Right ventricle myocardium inferior (tissue), 1 donor: ENCODE measurements around the gene ZDBF2. TPM values are rescaled to one million over a fixed set of nuclear protein-coding genes. Genes with fewer than 3 reads are reported as not detected.
"Not testable (repeated sequence)": the region's sequence is repeated elsewhere in the genome, so short reads cannot be mapped to it uniquely, and the experiment has no call there.

Experiments used
- ATAC-seq: fragments of 200-7000 bp; cut with Tn5 transposase; one replicate; pipeline ENCODE4 v1.9.1; 2020; ENCODE audit warnings: mild to moderate bottlenecking, moderate library complexity
- DNase-seq: peaks from one replicate; pipeline ENCODE4 v3.0.0; 2021; ENCODE audit errors: missing footprints
- intact Hi-C: fragments of 100-400 bp; cut with DNase I; formaldehyde crosslinking; loops from one replicate; pipeline ENCODE4 v1.11.0; 2022
- total RNA-seq: library from RNA; stranded (reverse); fragmentation: NEBNext Ultra II Directional; extraction: Animal tissue kit (Norgen Biotek cat#: 25700); gene quantifications from one replicate; pipeline ENCODE4 v1.2.1, GENCODE V29; 2021
- donor health status: DM: no; HTN: yes; CAD: no; lungs with severe emphysema.

Gene ZDBF2
- total RNA-seq, 1 donor from 2014 or later = 7.0 TPM

DNA sequence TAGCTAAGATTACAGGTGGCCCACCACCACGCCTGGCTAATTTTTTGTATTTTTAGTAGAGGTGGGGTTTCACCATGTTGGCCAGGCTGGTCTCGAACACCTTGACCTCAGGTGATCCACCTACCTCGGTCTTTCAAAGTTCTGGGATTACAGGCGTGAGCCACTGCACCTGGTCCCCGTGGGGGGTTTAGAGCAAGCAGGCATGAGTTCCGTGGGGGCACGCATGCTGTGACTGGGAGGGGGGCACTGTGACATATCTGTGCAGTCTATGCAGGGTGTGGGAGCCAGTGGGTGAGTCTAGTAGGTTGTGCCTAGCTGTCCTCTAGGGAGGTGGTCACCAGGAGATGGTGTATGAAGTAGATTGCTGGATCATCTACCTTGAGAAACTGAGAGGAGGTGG, 16.6 kb upstream of the ZDBF2 start:
- intact Hi-C loops = no loop called here
- no peak for ATAC-seq
- no peak for DNase-seq

DNA sequence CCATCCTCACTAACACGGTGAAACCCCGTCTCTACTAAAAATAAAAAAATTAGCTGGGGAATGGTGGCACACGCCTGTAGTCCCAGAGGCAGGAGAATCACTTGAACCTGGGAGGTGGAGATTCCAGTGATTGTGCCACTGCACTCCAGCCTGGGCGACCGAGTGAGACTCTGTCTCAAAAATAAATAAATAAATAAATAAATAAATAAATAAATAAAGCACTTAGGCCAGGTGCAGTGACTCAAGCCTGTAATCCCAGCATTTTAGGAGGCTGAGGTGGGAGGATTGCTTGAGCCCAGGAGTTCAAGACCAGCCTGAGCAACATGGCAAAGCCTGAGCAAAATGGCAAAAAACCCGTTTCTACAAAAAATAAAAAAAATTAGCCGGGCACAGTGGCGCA, 15.8 kb upstream of the ZDBF2 start:
- DNase-seq, intact Hi-C loops, ATAC-seq: not testable (repeated sequence)

DNA sequence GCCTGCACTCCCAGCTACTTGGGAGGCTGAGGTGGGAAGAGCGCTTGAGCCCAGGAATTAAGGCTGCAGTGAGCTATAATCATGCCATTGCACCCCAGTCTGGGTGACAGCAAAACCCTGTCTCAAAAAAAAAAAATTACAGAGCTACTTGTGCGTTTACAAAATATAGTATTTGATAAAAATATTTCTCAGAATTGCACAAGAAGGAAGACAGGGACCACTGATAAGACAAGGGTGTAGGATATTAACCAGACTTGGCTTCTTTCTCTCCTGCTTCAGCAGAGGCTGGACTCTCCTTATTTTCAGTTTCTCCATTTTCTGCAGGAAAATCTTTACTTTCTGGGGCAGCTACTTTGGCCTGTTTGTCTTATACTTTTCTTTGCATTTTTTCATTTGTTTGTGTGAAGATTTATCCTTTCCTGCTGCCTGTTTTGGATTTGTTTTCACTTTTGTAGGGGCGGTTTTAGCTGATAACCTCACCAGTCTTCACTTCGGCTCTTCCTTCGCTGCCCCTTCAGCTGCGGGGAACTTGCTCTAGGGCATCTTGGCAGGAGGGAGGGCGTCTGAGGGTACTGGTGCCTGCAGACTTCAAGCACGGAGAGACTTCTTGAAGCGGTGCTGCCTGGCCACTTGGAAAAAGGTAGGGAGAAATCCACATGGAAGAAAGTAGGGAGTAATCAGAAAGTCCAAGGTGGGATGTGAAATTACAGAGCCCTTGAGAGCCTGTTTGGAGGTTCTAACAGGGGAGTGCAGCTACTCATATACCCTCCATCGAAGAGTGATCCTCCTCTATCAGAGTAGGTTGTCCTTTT, 14.9 kb upstream of the ZDBF2 start:
- DNase-seq (no peak), ATAC-seq (peak; percentile 34)
- intact Hi-C loops = loop anchor here (10.0 kb wide), 1 partner anchor 95 kb away; no protein-coding TSS in a partner anchor

DNA sequence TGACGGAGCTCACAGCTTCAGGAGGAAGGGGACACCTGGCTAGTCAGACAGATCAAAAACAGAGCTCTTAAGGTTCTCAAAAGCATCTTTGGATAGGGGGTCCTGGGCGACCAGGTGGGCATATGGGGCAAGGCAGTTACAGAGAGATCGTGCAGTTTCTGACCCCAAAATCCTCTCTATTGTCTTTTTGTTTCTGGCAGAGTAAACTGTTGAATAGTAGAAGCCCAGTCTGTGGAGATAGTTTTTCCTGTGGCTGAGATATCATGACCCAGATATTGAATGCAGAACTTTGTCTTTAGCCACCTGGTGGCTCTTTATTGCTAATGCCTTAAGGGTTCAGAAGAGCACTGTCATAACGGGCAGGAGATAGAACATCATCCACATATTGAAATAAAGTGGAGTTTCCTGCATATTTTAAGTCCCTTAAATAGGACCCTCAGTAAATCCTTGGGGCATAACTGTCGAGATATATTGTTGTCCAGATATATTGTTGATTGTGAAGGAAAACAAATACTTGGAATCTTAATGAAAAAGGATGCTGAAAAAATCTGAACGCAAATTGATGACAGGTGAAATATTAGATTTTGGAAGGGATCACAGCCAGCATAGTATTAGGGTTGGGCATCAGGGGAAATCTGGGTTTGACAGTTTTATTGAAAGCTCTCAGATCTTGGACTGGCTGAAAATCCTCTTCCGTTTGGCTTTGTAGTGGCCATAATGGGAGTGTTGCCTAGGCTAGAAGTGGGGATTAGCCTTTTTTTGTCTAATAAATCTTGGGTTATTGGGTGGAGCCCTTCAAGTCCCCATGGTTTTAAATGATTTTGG, 14.1 kb upstream of the ZDBF2 start:
- intact Hi-C loops = loop anchor here (10.0 kb wide), 1 partner anchor 96 kb away; no protein-coding TSS in a partner anchor
- DNase-seq (no peak), ATAC-seq (peak; percentile 72)

DNA sequence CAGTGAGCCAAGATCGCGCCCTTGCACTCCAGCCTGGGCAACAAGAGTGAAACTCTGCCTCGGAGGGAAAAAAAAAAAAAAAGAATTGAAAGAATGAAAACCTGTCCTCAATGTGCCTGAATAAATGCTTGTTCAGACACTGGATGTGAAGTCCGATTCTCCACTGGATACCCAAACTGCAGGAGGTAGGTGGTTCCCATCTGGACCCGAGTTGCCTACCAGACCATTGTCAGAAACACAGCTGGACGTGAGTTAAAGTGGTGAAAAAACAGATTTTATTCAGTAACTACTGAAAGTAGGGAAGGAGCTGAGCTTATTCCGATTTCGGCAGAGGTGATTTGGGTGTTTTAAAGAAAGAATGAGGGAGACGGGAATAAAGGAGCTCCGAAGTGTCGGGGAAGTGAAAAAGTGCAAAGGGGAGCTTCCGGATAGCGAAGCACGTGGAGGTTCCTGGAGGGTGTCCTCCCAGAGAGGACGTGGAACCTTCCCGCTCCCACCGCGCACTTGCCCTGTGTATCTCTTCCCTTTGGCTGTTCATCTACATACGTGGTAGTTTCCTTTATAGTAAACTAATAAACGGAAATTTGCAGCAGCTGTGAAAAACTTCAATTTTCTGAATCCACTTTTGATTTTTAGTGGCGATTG, 10.4 kb upstream of the ZDBF2 start:
- ATAC-seq = no peak
- intact Hi-C loops = loop anchor here (10.0 kb wide), 1 partner anchor 99 kb away; no protein-coding TSS in a partner anchor
- no peak for DNase-seq

DNA sequence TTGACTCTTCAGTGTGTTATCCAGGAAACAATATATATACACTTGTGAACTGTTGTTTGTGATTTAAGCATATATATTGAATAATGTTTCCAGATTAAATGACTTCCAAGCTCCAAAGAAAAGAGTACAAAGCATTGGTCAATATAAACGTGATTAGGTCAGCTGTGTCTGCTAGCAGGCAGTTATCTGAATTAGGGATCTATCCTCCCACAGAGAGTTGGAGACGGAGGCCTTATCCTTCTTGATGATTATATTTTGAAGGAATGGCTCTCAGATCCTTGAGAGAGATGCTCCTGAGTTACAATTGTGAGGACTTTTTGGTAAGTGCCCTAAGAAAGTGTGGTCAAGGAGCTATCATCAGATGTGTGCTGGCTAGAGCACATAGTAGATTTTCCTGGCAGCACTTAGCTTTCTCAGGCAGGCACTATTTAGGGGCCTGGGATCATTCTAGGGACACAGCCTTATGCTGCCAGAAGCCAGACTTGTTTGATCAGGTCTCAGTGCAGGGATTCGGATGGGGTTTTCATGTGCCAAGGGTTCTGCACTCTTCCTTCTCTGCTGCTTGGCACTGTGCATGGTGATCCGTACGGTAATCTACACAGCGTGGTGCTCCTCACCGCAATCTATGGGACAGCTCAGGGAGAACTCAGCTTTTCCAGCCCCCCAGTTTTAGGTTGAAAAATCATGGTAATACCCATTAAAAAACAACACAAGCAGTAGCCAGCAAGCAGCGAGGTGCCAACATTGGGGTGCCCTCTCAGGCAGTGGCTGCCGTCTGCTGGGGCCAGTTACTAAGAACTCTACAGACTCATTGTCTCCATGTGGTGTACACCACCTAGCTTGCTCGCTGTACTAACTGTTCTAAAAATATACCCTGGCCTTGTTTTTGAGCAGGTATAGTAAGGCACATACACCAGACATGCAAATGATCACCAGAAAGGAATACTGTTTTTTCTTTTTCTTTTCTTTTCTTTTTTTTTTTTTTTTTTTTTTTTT, 8.0 kb upstream of the ZDBF2 start:
- no peak for DNase-seq
- ATAC-seq = peak; percentile 20
- intact Hi-C loops = loop anchor here (10.0 kb wide), 1 partner anchor 102 kb away; no protein-coding TSS in a partner anchor

DNA sequence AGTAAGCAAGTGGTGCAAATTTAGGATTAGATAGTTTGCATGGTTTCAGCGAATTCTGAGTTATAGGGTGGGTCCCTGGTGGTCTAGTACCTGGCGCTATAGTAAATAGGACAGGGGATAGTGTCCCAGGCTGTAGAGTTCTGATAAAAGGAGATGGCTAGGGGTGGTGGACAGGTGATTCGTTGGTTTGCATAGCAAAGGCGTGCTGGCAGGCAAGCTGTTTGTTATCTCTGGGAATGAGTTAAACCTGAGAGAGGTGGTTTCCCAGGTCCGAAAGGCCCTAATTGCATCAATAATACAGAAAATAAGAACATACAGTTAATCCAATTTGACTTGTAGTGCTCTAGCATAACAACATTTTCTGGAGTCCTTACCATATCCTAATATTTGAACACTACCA, 6.9 kb upstream of the ZDBF2 start:
- ATAC-seq (no peak), DNase-seq (no peak)
- intact Hi-C loops = loop anchor here (10.0 kb wide), 1 partner anchor 103 kb away; no protein-coding TSS in a partner anchor

DNA sequence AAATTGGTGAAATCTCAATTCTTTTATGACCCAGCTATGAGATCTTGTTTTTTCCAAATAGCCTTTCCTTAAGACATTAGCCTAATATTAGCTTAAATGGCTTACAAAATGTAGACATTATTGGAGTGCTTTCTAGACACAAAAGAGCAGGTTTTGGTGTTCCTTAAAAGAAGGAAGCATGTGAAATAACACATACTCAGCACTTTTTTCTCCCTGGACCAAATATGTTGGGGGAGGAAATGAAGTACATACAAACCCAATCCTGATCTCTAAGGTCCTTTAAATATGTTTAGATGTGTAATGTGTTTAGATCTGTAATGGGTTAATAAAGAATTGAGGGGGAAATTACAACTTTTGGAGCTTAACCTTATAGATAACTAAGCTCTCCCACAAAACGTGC, 3.4 kb upstream of the ZDBF2 start:
- no peak for ATAC-seq
- DNase-seq = no peak
- intact Hi-C loops = no loop called here

DNA sequence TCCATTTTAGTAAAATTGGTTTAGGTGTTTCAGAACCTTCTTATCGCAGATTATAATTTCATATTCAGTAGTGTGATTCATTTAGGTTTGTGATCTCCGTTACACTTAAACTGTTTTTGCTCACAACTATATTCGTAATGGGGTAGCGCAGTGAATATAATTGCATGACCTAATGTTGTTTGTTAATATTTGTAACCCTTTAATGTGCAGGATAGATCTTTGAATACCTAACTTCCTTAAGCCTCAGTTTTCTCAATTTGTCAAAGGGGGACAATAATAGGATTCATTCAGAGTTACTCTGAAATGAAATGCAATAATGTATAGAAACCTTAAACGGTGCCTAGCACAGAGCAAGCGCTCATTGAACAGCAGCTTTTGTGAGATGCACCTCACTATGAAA, 558 bp upstream of the ZDBF2 start:
- intact Hi-C loops = no loop called here
- ATAC-seq (no peak), DNase-seq (no peak)

DNA sequence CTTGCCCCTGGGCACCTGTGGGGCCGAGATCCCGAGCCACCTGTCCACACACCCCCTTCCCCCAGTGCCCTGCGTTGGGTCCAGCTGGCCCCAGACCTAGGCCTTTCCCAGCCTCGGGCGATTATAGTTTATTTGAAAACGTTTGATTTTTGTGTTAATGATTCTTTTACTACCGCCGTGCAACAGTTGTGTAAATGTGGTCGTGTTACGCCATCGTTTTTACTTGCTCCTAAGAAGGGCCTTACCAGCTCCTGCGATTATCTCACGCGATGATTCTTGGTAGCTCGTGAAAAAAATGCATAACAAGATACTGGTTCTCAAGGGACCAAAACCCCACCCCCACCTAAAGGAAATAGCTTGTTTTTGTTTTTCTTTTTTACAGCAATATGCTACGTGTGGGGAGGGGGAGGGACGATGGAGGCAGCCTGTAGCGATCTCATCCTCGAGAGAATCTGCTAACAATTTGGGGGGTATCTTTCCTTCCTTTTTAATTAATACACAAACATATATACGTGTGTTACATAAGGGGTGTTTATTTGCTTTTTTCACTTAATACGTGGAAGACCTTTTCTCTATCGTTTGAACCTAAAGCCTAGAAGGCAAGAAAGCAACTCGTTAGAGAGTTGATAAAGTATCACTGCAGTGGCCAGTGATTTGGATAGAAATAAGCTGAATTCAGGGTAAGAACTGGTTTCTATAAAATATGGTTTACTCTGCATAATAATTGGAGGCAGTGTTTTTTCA, 1.0 kb downstream of the ZDBF2 start:
- DNase-seq = no peak
- ATAC-seq = peak; percentile 42
- intact Hi-C loops = no loop called here

DNA sequence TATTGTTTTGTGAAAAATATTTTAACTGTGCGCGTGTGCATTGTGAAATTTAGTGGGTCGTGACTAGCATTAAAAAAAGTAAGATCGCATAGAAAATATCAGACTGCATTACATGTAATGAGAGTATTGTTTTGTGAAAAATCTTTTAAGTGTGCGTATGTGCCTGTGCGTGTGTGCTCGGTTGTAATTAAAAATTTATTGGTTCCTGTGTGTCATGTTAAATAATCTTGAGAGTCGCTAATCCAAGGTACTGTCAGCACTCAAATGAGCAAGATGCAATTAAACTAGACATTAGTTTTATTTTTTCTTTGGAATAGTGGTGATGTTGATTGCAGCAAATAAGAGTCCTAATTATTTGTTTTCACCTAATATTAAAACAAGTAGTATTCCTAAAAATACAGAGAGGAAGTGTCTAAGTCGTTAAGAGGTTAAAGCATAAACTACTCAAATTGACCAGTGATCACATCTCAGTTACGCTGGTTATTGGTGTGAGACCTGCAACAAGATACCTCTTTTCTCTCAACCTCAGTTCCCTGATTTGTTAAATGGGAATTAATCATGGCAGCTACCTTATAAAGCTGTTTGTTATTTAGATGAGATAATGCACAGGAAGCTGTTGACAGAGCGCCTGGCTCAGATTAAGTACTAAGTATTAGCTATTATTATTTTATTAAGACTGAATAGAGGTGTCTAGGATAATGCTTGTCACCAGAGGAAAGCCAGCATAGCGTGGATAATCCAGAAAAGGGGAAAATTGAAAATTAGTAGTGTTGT, 1.9 kb downstream of the ZDBF2 start:
- no peak for DNase-seq
- intact Hi-C loops = no loop called here
- ATAC-seq = no peak

DNA sequence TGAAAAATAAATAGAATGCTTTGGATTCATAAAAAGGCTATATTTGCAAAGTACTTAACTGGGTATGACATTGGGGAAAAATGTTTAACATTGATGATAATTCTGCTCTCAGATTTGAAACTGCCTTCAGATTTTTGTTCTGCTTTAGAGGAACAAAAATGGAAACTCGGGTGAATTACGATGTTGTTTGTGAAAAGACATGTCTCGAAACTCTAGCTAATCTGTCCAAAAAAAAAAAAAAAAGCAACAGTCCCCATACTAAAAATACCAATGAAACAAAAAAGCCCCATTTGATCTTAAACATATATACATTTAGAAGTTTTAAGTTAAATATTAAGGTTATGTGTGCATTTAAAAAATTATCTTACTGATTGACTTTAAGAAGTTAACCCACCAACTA, 3.0 kb downstream of the ZDBF2 start:
- intact Hi-C loops = no loop called here
- no peak for DNase-seq
- ATAC-seq = no peak

DNA sequence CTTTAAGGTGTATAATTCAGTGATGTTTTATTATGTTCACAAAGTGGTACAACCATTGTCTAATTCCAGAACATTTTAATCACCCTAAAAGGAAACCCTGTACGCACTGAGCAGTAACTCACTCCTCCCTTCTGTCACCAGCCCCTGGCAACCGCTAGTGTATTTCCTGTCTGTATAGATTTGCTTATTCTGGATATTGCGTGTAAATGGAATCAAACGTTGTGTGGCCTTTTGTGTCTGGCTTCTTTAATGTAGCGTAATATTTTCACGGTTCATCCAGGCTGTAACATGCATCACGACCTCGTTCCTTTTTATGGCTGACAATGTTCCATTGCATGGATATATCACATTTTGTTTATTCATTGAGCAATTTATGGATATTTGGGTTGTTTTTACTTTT, 8.3 kb downstream of the ZDBF2 start:
- DNase-seq (no peak), ATAC-seq (no peak)
- intact Hi-C loops = no loop called here

DNA sequence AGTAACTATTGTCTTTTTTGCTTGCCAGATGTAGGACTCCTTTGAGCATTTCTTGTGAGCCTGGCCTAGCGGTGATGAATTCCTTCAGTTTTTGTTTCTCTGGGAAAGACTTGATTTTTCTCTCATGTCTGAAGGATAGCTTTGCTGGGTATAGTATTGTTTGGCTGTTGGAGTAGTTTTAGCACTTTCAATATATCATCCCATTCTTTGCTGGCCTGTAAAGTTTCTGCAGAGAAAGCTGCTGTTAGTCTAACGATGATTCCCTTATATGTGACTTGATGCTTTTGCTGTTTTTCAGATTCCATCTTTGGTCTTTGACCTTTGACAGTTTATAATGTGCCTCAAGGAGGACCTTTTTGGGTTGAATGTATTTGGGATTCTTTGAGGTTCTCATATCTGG, 12.7 kb downstream of the ZDBF2 start:
- ATAC-seq = no peak
- intact Hi-C loops = no loop called here
- DNase-seq = no peak

DNA sequence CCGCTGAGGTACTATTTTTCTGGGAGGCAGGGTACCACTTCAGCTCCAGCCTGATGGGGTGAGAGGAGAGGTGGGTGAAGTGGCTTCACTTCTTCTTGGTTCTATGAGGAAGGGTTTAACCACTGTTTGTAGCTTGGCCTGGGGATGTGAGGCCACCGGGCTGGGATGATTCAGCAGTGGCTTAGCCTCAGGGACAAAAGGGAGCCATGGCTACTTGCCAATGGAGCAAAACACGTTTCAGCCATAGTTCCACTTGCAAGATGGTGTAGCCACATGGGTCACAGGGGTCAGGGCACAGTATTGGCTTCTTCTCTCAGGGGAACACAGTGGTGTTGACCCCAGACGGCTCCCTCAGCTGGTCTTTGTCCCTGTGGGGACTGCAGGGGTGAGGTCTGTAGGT, 14.9 kb downstream of the ZDBF2 start:
- no peak for DNase-seq
- peak; percentile 28 for ATAC-seq
- intact Hi-C loops = no loop called here

DNA sequence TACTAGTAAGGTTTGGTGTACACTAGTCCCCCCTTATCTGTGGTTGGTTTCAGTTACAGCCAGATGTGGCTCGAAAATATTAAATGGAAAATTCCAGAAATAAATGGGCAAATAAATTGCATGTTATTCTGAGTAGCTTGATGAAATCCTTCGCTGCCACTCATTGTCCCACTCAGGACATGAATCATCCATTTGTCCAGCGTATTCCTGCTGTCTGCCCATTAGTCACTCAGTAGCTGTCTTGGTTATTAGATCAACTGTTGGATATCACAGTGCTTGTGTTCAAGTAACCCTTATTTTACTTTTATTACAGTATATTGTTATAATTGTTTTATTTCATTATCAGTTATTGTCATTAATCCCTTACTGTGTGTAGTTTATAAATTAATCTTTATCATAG, 21.7 kb downstream of the ZDBF2 start:
- ATAC-seq (no peak), DNase-seq (no peak)
- intact Hi-C loops = no loop called here

DNA sequence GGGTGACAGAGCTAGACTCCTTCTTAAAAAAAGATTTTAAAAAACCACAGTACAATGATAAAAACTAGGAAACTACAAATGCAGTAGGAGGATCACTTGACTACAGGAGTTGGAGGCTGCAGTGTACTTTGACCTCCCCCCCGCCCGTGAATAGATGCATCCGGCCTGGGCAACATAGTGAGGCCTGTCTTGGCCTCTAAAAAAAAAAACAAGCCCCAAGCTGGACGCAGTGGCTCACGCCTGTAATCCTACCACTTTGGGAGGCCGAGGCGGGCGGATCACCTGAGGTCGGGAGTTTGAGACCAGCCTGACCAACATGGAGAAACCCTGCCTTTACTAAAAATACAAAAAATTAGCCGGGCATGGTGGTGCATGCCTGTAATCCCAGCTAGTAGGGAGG, 25.1 kb downstream of the ZDBF2 start:
- intact Hi-C loops = not testable (repeated sequence)

More for the DNA sequence above, 25.1 kb downstream of the ZDBF2 start:
- DNase-seq, ATAC-seq: not testable (repeated sequence)
